ENCODE data around the gene RNF26.
A peak's percentile ranks its signal among the peaks of the same experiment; 100 is the strongest.

RNF26 gene

GRCh38 chr11:119335091-119335654, 846 bp downstream of the RNF26 start:
- TF ChIP-seq CTCF (IDR thresholded peaks at IDR 0.05; ENCODE audit: low read depth, low read length) = no peak
- peak overlapping the region; percentile 86 to 96 for H3K4me3 ChIP-seq (replicated peaks in 1 of 2; ENCODE audit: low read depth in 2 of 2, low read length in 2 of 2)
- DNase-seq (ENCODE audit: low read depth in 2 of 2) = no peak

GRCh38 chr11:119335655-119336543, 1.6 kb downstream of the RNF26 start:
- no peak for TF ChIP-seq CTCF (IDR thresholded peaks at IDR 0.05; ENCODE audit: low read depth, low read length)
- peak overlapping the region in 1 of 2 donors; percentile 96 for H3K4me3 ChIP-seq (replicated peaks in 1 of 2; ENCODE audit: low read depth in 2 of 2, low read length in 2 of 2)
- DNase-seq (ENCODE audit: low read depth in 2 of 2) = no peak

GRCh38 chr11:119336744-119337469, 2.6 kb downstream of the RNF26 start:
- no peak for TF ChIP-seq CTCF (IDR thresholded peaks at IDR 0.05; ENCODE audit: low read depth, low read length)

GRCh38 chr11:119337581-119338317, 3.4 kb downstream of the RNF26 start:
- DNase-seq (ENCODE audit: low read depth in 2 of 2) = peak; percentile 21 to 60
- peak overlapping the region in 1 of 2 donors; percentile 7 for H3K4me3 ChIP-seq (replicated peaks in 1 of 2; ENCODE audit: low read depth in 2 of 2, low read length in 2 of 2)

More at GRCh38 chr11:119336744-119337469, 2.6 kb downstream of the RNF26 start:
- H3K4me3 ChIP-seq (replicated peaks in 1 of 2; ENCODE audit: low read depth in 2 of 2, low read length in 2 of 2) = no peak overlapping the region
- DNase-seq (ENCODE audit: low read depth in 2 of 2) = no peak

GRCh38 chr11:119338318-119338890, 4.1 kb downstream of the RNF26 start:
- peak; percentile 85 for TF ChIP-seq CTCF (IDR thresholded peaks at IDR 0.05; ENCODE audit: low read depth, low read length)
- DNase-seq (ENCODE audit: low read depth in 2 of 2) = peak; percentile 76 to 82
- H3K4me3 ChIP-seq (replicated peaks in 1 of 2; ENCODE audit: low read depth in 2 of 2, low read length in 2 of 2) = peak overlapping the region in 1 of 2 donors; percentile 64

More at GRCh38 chr11:119337581-119338317, 3.4 kb downstream of the RNF26 start:
- no peak for TF ChIP-seq CTCF (IDR thresholded peaks at IDR 0.05; ENCODE audit: low read depth, low read length)
